ENCODE measurements around the gene NSD1.
"Not testable (repeated sequence)": the region's sequence is repeated elsewhere in the genome, so short reads cannot be mapped to it uniquely, and the experiment has no call there.

Gene NSD1

GRCh38 chr5:177220576-177220975 lies 87.0 kb downstream of the NSD1 start:
- Histone ChIP-seq H3K27ac (no peak overlapping the region), H3K4me3 (no peak overlapping the region)

GRCh38 chr5:177222269-177222668 lies 88.7 kb downstream of the NSD1 start:
- Histone ChIP-seq H3K4me3 (no peak overlapping the region), H3K27ac (no peak overlapping the region)

- H3K4me3 ChIP-seq, result no peak overlapping the region
- H3K27ac ChIP-seq, result no peak overlapping the region
Measured at GRCh38 chr5:177225798-177226197, 92.2 kb downstream of the NSD1 start.

GRCh38 chr5:177226860-177227259 lies 93.3 kb downstream of the NSD1 start:
- Histone ChIP-seq H3K27ac (no peak overlapping the region), H3K4me3 (no peak overlapping the region)

GRCh38 chr5:177228751-177229150 lies 95.2 kb downstream of the NSD1 start:
- Histone ChIP-seq H3K27ac (no peak overlapping the region), H3K4me3 (no peak overlapping the region)

- Histone ChIP-seq H3K27ac (no peak overlapping the region), H3K4me3 (no peak overlapping the region)
Measured at GRCh38 chr5:177230660-177231059, 97.1 kb downstream of the NSD1 start.

GRCh38 chr5:177231479-177232250 lies 98.1 kb downstream of the NSD1 start:
- no peak overlapping the region for H3K27ac ChIP-seq

GRCh38 chr5:177232358-177232757 lies 98.8 kb downstream of the NSD1 start:
- Histone ChIP-seq H3K4me3 (no peak overlapping the region), H3K27ac (no peak overlapping the region)

More at GRCh38 chr5:177231479-177232250, 98.1 kb downstream of the NSD1 start:
- no peak overlapping the region for H3K4me3 ChIP-seq

GRCh38 chr5:177232761-177233160 lies 99.2 kb downstream of the NSD1 start:
- no peak overlapping the region for H3K4me3 ChIP-seq
- peak overlapping the region in 1 of 21 experiments; percentile 17 for H3K27ac ChIP-seq

- Histone ChIP-seq H3K4me3 (no peak overlapping the region), H3K27ac (peak overlapping the region in 1 of 21 experiments; percentile 17)
Measured at GRCh38 chr5:177233206-177233605, 99.6 kb downstream of the NSD1 start.

GRCh38 chr5:177233802-177234201 lies 100.2 kb downstream of the NSD1 start:
- peak overlapping the region in 1 of 21 experiments; percentile 3 for H3K27ac ChIP-seq
- H3K4me3 ChIP-seq, result no peak overlapping the region

GRCh38 chr5:177234841-177235240 lies 101.3 kb downstream of the NSD1 start:
- no peak overlapping the region for H3K27ac ChIP-seq
- H3K4me3 ChIP-seq, result no peak overlapping the region

GRCh38 chr5:177241768-177242167 lies 108.2 kb downstream of the NSD1 start:
- Histone ChIP-seq H3K4me3 (no peak overlapping the region), H3K27ac (no peak overlapping the region)

GRCh38 chr5:177242304-177242703 lies 108.7 kb downstream of the NSD1 start:
- Histone ChIP-seq H3K27ac (no peak overlapping the region), H3K4me3 (no peak overlapping the region)

- no peak overlapping the region for H3K27ac ChIP-seq
- no peak overlapping the region for H3K4me3 ChIP-seq
Measured at GRCh38 chr5:177249761-177250537, 116.4 kb downstream of the NSD1 start.

GRCh38 chr5:177253252-177253651 lies 119.7 kb downstream of the NSD1 start:
- H3K27ac ChIP-seq, result no peak overlapping the region
- no peak overlapping the region for H3K4me3 ChIP-seq

GRCh38 chr5:177256296-177256695 lies 122.7 kb downstream of the NSD1 start:
- no peak overlapping the region for H3K27ac ChIP-seq
- H3K4me3 ChIP-seq, result no peak overlapping the region

- H3K27ac ChIP-seq, result not testable (repeated sequence)
Measured at GRCh38 chr5:177258711-177259110, 125.1 kb downstream of the NSD1 start.

GRCh38 chr5:177260961-177261360 lies 127.4 kb downstream of the NSD1 start:
- no peak overlapping the region for H3K4me3 ChIP-seq
- no peak overlapping the region for H3K27ac ChIP-seq

More at GRCh38 chr5:177258711-177259110, 125.1 kb downstream of the NSD1 start:
- H3K4me3 ChIP-seq, result not testable (repeated sequence)

GRCh38 chr5:177261510-177261909 lies 127.9 kb downstream of the NSD1 start:
- Histone ChIP-seq H3K4me3 (no peak overlapping the region), H3K27ac (no peak overlapping the region)

- no peak overlapping the region for H3K4me3 ChIP-seq
- H3K27ac ChIP-seq, result no peak overlapping the region
Measured at GRCh38 chr5:177264178-177264577, 130.6 kb downstream of the NSD1 start.

Measured in skin epidermis (tissue), 12 donors.